K562 (cell line): ENCODE measurements around the gene ATP6V0D1. TPM values are rescaled to one million over a fixed set of nuclear protein-coding genes. Genes with fewer than 3 reads are reported as not detected.

ENCODE experiments used
- ATF4 ChIP-seq: fragments of 450-650 bp; formaldehyde crosslinking; IDR thresholded peaks from 2 replicates; pipeline ENCODE4 v1.4.0; 2022; ENCODE audit warnings: mild to moderate bottlenecking, moderate library complexity
- BRD4 ChIP-seq: fragments of 200-600 bp; sonication (generic); IDR thresholded peaks from 2 replicates; pipeline ENCODE4 v1.6.1; 2017; ENCODE audit warnings: inconsistent platforms
- EZH2 ChIP-seq: IDR thresholded peaks from 2 replicates; pipeline ENCODE4 v1.6.1; 2012; ENCODE audit warnings: low read depth, mild to moderate bottlenecking, inconsistent platforms, low read length, borderline replicate concordance
- GABPA ChIP-seq: fragments of 200-800 bp; sonication (Bioruptor generic); conservative IDR thresholded peaks from 2 replicates; pipeline ENCODE4 v1.6.1; 2016; ENCODE audit warnings: low read depth, missing genetic modification characterization, missing compliant biosample characterization
- HOMEZ ChIP-seq: fragments of 250-450 bp; sonication (Bioruptor Pico); IDR thresholded peaks from 2 replicates; pipeline ENCODE4 v1.4.0; 2020; ENCODE audit warnings: mild to moderate bottlenecking, moderate library complexity
- MEF2A ChIP-seq: IDR thresholded peaks from 2 replicates; pipeline ENCODE4 v1.6.1; 2011; ENCODE audit warnings: low read depth, mild to moderate bottlenecking, low read length, moderate library complexity; ENCODE audit not compliant: control insufficient read depth
- MTA3 ChIP-seq: fragments of 450-650 bp; formaldehyde crosslinking; IDR thresholded peaks from 2 replicates; pipeline ENCODE4 v1.6.1; 2017; ENCODE audit warnings: mild to moderate bottlenecking, borderline replicate concordance
- NCOA1 ChIP-seq: fragments of 450-650 bp; IDR thresholded peaks from 2 replicates; pipeline ENCODE4 v1.6.1; 2016; ENCODE audit warnings: low read depth
- PPARD ChIP-seq: fragments of 250-450 bp; sonication (Bioruptor Pico); IDR thresholded peaks from 2 replicates; pipeline ENCODE4 v1.8.0; 2022; ENCODE audit warnings: inconsistent platforms, mild to moderate bottlenecking, moderate library complexity
- PURB ChIP-seq: sonication (generic); formaldehyde crosslinking; IDR thresholded peaks from 2 replicates; pipeline ENCODE4 v1.9.0; 2021; ENCODE audit warnings: low read depth, mild to moderate bottlenecking, missing genetic modification reagents
- RBFOX2 ChIP-seq: fragments of 200-400 bp; formaldehyde crosslinking; IDR thresholded peaks from 2 replicates; pipeline ENCODE4 v1.6.1; 2017; ENCODE audit warnings: low read depth, mild to moderate bottlenecking, low read length, moderate library complexity
- SMAD1 ChIP-seq: fragments of 150-350 bp; IDR thresholded peaks from 2 replicates; pipeline ENCODE4 v1.6.1; 2014; ENCODE audit warnings: low read length, low read depth; ENCODE audit not compliant: partially characterized antibody
- STAG1 ChIP-seq: sonication (generic); formaldehyde crosslinking; IDR thresholded peaks from 2 replicates; pipeline ENCODE4 v1.5.0; 2020; ENCODE audit warnings: missing genetic modification reagents, borderline replicate concordance
- STAT6 ChIP-seq: sonication (generic); formaldehyde crosslinking; IDR thresholded peaks from 2 replicates; pipeline ENCODE4 v1.8.1; 2023; ENCODE audit warnings: mild to moderate bottlenecking, missing genetic modification reagents
- TCF7L2 ChIP-seq: fragments of 150-350 bp; IDR thresholded peaks from 2 replicates; pipeline ENCODE4 v1.6.1; 2016; ENCODE audit warnings: low read depth, mild to moderate bottlenecking, low read length, moderate library complexity
- USF2 ChIP-seq: sonication (generic); formaldehyde crosslinking; IDR thresholded peaks from 2 replicates; pipeline ENCODE4 v1.5.0; 2020; ENCODE audit warnings: missing genetic modification reagents
- ZC3H8 ChIP-seq: fragments of 450-650 bp; IDR thresholded peaks from 2 replicates; pipeline ENCODE4 v1.6.1; 2017
- ZNF165 ChIP-seq: fragments of 250-450 bp; sonication (Bioruptor Pico); IDR thresholded peaks from 2 replicates; pipeline ENCODE4 v1.4.0; 2020; ENCODE audit warnings: borderline replicate concordance
- ZNF217 ChIP-seq: sonication (generic); formaldehyde crosslinking; IDR thresholded peaks from 2 replicates; pipeline ENCODE4 v1.8.0; 2022; ENCODE audit warnings: mild to moderate bottlenecking, missing genetic modification reagents
- ZNF324 ChIP-seq: fragments of 250-450 bp; sonication (Bioruptor Pico); IDR thresholded peaks from 2 replicates; pipeline ENCODE4 v1.4.0; 2020; ENCODE audit warnings: mild to moderate bottlenecking
- ZNF444 ChIP-seq: fragments of 250-450 bp; sonication (Bioruptor Pico); IDR thresholded peaks from 2 replicates; pipeline ENCODE4 v1.4.0; 2020; ENCODE audit warnings: mild to moderate bottlenecking, moderate library complexity
- ZNF644 ChIP-seq: fragments of 200-800 bp; sonication (Bioruptor generic); IDR thresholded peaks from 2 replicates; pipeline ENCODE4 v1.6.1; 2016; ENCODE audit warnings: low read depth, missing genetic modification characterization, missing compliant biosample characterization
- ZNF830 ChIP-seq: fragments of 250-450 bp; sonication (Bioruptor Pico); IDR thresholded peaks from 2 replicates; pipeline ENCODE4 v1.5.0; 2021; ENCODE audit warnings: mild to moderate bottlenecking
- polyA plus RNA-seq, 8 experiments: library from polyadenylated mRNA; depleted of rRNA in 4 of 8; stranded (reverse) in 5 of 8; unstranded in 3 of 8; fragments of >200 nt; fragmentation: Nextera tagmentation in 2 of 8; fragmentation: Illumina TruSeq in 1 of 8; extraction: Ambion mirVana in 2 of 8; extraction: Trizol in 1 of 8; gene quantifications; 2 replicates each; pipeline versions ENCODE4 v1.2.1 to v1.2.3, GENCODE V29; 2011 to 2014; ENCODE audit warnings: inconsistent platforms in 1 of 8, missing spikeins in 1 of 8
- total RNA-seq, 7 experiments: library from RNA; depleted of rRNA in 6 of 7; stranded (reverse); fragments of >200 nt in 6 of 7; fragmentation: Illumina TruSeq in 2 of 7; extraction: Trizol in 2 of 7; gene quantifications; 2 replicates each; pipeline versions ENCODE4 v1.2.1 to v1.2.3, GENCODE V29; 2011 to 2021; ENCODE audit warnings: low replicate concordance in 1 of 7

Gene ATP6V0D1
- total and polyA plus RNA-seq, 9 of the 15 experiments (the other 6 are each of a cell fraction or from before 2014, with no cell fraction given): 23.2 to 69.7 (median 45.6) TPM

- no peak for TF ChIP-seq TCF7L2
- no peak for TF ChIP-seq HOMEZ (CRISPR knock-in tag)
- TF ChIP-seq ZC3H8: no peak
- TF ChIP-seq USF2: peak; percentile 80
- no peak for TF ChIP-seq ZNF444 (CRISPR knock-in tag)
- no peak for TF ChIP-seq ATF4 (CRISPR knock-in tag)
- TF ChIP-seq ZNF324 (CRISPR knock-in tag): no peak
- no peak for TF ChIP-seq ZNF165
- no peak for TF ChIP-seq EZH2
- TF ChIP-seq STAT6 (CRISPR knock-in tag): no peak
- TF ChIP-seq STAG1: no peak
- TF ChIP-seq ZNF830 (CRISPR knock-in tag): no peak
- no peak for TF ChIP-seq ZNF217 (CRISPR knock-in tag)
- no peak for TF ChIP-seq SMAD1
- no peak for TF ChIP-seq PURB (CRISPR knock-in tag)
- TF ChIP-seq BRD4: no peak
- TF ChIP-seq MTA3: peak; percentile 35; the same call in 1 of the 2 replicates
- TF ChIP-seq MEF2A: no peak
- TF ChIP-seq RBFOX2: no peak
- no peak for TF ChIP-seq PPARD (CRISPR knock-in tag)
- no peak for TF ChIP-seq NCOA1
- TF ChIP-seq GABPA: peak; percentile 80
- TF ChIP-seq ZNF644 (tag): 0 out of 2 replicates have a peak, but pooled peaks have one; percentile 70
These were observed 23.4 kb upstream of the ATP6V0D1 start (continued) for GRCh38 chr16:67504031-67505021.
